KOPT-K1 (cell line): ENCODE measurements around the gene TMEM184A.
A peak's percentile ranks its signal among the peaks of the same experiment; 100 is the strongest.

Source experiments
- H3K27ac ChIP-seq: fragments of 200-600 bp; sonication (generic); 2 replicates; pipeline ENCODE4 v1.5.1; 2016; ENCODE audit warnings: antibody characterized with exemption, mild to moderate bottlenecking, low read depth, low read length; ENCODE audit not compliant: poor library complexity, severe bottlenecking
- H3K36me3 ChIP-seq: fragments of 200-600 bp; sonication (generic); 2 replicates; pipeline ENCODE4 v1.5.1; 2017; ENCODE audit warnings: antibody characterized with exemption, mild to moderate bottlenecking, low read length, moderate library complexity; ENCODE audit not compliant: insufficient read depth
- H3K9me3 ChIP-seq: fragments of 200-600 bp; sonication (generic); 2 replicates; pipeline ENCODE4 v1.5.1; 2017; ENCODE audit warnings: antibody characterized with exemption, low read length, mild to moderate bottlenecking; ENCODE audit not compliant: insufficient read depth, poor library complexity, severe bottlenecking

TMEM184A gene

GRCh38 chr7:1593904-1594421, 38.0 kb upstream of the TMEM184A start:
- H3K36me3 ChIP-seq = no peaks in the 10 kb centered on the region
- no peak overlapping the region for H3K27ac ChIP-seq

GRCh38 chr7:1593091-1593866, 37.3 kb upstream of the TMEM184A start:
- H3K9me3 ChIP-seq = peaks cover 5% of the 10 kb centered on the region
- peak overlapping the region; percentile 70 for H3K27ac ChIP-seq
- H3K36me3 ChIP-seq = no peaks in the 10 kb centered on the region

More at GRCh38 chr7:1593904-1594421, 38.0 kb upstream of the TMEM184A start:
- peaks cover 3% of the 10 kb centered on the region for H3K9me3 ChIP-seq

- H3K36me3 ChIP-seq = no peaks in the 10 kb centered on the region
- H3K9me3 ChIP-seq = peaks cover 5% of the 10 kb centered on the region
- H3K27ac ChIP-seq = peak overlapping the region; percentile 70
These were observed 36.4 kb upstream of the TMEM184A start for GRCh38 chr7:1592299-1592871.

- Histone ChIP-seq H3K36me3 (no peaks in the 10 kb centered on the region), H3K9me3 (peaks cover 5% of the 10 kb centered on the region), H3K27ac (peak overlapping the region; percentile 70)
These were observed 35.9 kb upstream of the TMEM184A start for GRCh38 chr7:1591876-1592275.

GRCh38 chr7:1591396-1591795, 35.4 kb upstream of the TMEM184A start:
- no peaks in the 10 kb centered on the region for H3K36me3 ChIP-seq
- peaks cover 5% of the 10 kb centered on the region for H3K9me3 ChIP-seq
- peak overlapping the region; percentile 70 for H3K27ac ChIP-seq

GRCh38 chr7:1590887-1591286, 34.9 kb upstream of the TMEM184A start:
- H3K9me3 ChIP-seq = peaks cover 5% of the 10 kb centered on the region
- H3K27ac ChIP-seq = peak overlapping the region; percentile 70
- H3K36me3 ChIP-seq = no peaks in the 10 kb centered on the region

GRCh38 chr7:1590476-1590875, 34.5 kb upstream of the TMEM184A start:
- Histone ChIP-seq H3K27ac (peak overlapping the region; percentile 70), H3K36me3 (no peaks in the 10 kb centered on the region), H3K9me3 (peaks cover 5% of the 10 kb centered on the region)

GRCh38 chr7:1588978-1589377, 33.0 kb upstream of the TMEM184A start:
- Histone ChIP-seq H3K9me3 (peaks cover 5% of the 10 kb centered on the region), H3K36me3 (no peaks in the 10 kb centered on the region), H3K27ac (no peak overlapping the region)

GRCh38 chr7:1587738-1588137, 31.7 kb upstream of the TMEM184A start:
- Histone ChIP-seq H3K9me3 (peaks cover 5% of the 10 kb centered on the region), H3K36me3 (no peaks in the 10 kb centered on the region), H3K27ac (no peak overlapping the region)

- Histone ChIP-seq H3K9me3 (peaks cover 5% of the 10 kb centered on the region), H3K27ac (no peak overlapping the region), H3K36me3 (no peaks in the 10 kb centered on the region)
These were observed 31.1 kb upstream of the TMEM184A start for GRCh38 chr7:1586827-1587705.

GRCh38 chr7:1586126-1586826, 30.3 kb upstream of the TMEM184A start:
- Histone ChIP-seq H3K36me3 (no peaks in the 10 kb centered on the region), H3K27ac (no peak overlapping the region), H3K9me3 (peaks cover 5% of the 10 kb centered on the region)

GRCh38 chr7:1585142-1585981, 29.4 kb upstream of the TMEM184A start:
- Histone ChIP-seq H3K9me3 (peaks cover 5% of the 10 kb centered on the region), H3K27ac (no peak overlapping the region), H3K36me3 (no peaks in the 10 kb centered on the region)

GRCh38 chr7:1584700-1585099, 28.7 kb upstream of the TMEM184A start:
- Histone ChIP-seq H3K9me3 (peaks cover 5% of the 10 kb centered on the region), H3K36me3 (no peaks in the 10 kb centered on the region), H3K27ac (no peak overlapping the region)
